Measurements from ENCODE around the gene CMSS1. TPM values are rescaled to one million over a fixed set of nuclear protein-coding genes. Genes with fewer than 3 reads are reported as not detected.

The CMSS1 gene
- total and polyA plus RNA-seq, 2 donors: 14.7 to 25.0 TPM

DNA sequence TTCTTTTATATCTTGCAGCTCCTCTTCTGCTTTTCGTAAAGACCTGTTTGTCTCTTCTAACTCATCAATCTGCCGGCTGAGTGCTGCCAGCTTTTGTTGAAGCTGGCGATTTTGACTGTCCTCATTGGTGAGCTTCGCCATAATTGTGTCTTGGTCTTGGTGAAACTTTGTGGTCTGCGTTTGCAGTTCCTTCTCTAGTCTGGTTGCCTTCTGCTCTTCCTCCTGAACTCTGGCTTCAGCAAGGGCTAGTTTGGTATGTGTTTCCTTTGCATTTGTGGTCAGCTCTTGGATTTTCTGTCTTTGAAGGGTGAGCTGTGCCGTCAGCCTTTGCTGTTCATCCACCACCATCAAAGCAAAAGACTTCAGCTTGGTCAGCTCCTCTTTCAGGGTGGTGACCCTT is 32.9 kb downstream of the CMSS1 start:
- no peak overlapping the region for H3K4me3 ChIP-seq (ENCODE audit: low read depth, low read length)
- no peak overlapping the region for H3K27ac ChIP-seq (ENCODE audit: low read depth)
- no peaks in the 10 kb centered on the region for H3K36me3 ChIP-seq (ENCODE audit: insufficient read depth)
- H3K4me1 ChIP-seq (ENCODE audit: insufficient read depth): no peaks in the 10 kb centered on the region
- 85% methylated on average over 6 of the region's 6 CpGs for WGBS
- no peak for DNase-seq (ENCODE audit: extremely low spot score)

DNA sequence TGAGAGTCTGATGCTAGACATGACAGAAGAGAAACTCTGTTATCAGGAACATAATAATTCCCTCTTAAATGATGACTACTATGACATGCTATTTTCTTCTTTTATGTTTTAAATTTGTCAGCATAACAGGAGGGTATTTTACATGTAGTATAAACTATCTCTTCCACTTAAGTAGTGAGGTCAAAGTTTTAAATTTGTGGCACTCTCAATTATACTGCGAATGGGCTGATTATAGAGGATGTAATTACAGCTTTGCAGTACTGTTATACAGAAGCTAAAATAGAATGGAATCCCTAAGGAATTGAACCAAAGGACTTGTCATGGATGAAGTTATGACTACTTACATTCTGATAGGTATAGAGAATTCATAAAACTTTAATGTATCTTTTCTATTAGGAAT is 34.3 kb downstream of the CMSS1 start:
- 87% methylated on average over 1 of the region's 1 CpG for WGBS
- Histone ChIP-seq H3K4me3 (ENCODE audit: low read depth, low read length) (no peak overlapping the region), H3K27ac (ENCODE audit: low read depth) (no peak overlapping the region), H3K36me3 (ENCODE audit: insufficient read depth) (no peaks in the 10 kb centered on the region), H3K4me1 (ENCODE audit: insufficient read depth) (no peaks in the 10 kb centered on the region)
- DNase-seq (ENCODE audit: extremely low spot score): no peak

DNA sequence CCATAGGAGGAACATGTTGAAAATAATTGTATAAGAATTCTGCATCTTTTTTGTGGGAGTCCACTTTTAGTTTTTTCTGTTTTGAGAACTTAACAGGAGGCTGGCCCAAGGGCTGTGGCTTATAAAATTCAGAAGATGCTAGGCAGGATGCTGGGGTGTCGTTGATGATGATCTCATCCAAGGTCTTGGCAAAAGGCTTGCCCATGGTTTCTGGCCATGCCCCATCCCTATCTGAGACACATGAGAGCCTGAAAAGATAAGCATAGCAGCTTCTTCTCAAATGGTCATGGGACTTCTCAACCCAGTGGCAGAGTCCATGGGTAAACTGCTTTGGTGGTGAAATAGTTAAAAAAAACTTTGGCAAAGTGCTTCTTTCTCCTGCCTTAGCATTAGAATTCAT is 35.2 kb downstream of the CMSS1 start:
- no peak for DNase-seq (ENCODE audit: extremely low spot score)
- Histone ChIP-seq H3K36me3 (ENCODE audit: insufficient read depth) (no peaks in the 10 kb centered on the region), H3K4me3 (ENCODE audit: low read depth, low read length) (no peak overlapping the region), H3K4me1 (ENCODE audit: insufficient read depth) (no peaks in the 10 kb centered on the region), H3K27ac (ENCODE audit: low read depth) (no peak overlapping the region)
- 44% methylated on average over 1 of the region's 1 CpG for WGBS

DNA sequence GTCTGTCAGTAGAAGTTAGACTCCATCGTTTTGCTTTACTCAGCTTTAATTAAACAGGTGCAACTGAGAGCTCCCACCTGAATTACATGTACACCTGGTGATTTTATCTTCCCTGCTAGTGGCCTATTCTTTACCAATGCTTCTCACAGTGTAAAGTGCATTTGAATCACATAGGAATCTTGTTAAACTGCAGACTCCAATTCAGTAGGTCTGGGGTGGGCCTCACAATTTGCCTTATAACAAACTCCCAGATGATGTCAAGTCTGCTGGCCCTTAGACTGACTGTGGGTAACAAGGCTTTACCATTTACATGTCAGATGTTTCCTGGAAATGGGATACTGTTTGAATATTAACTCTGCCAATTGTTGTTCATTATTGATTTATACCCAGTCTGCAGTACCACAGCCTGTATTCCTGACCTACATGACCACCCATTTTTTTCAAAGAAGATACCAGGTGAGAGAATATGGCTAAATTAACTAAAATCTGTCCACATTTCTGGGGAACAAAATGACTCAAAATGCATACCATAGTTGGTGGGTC is 37.2 kb downstream of the CMSS1 start:
- Histone ChIP-seq H3K27ac (ENCODE audit: low read depth) (no peak overlapping the region), H3K36me3 (ENCODE audit: insufficient read depth) (no peaks in the 10 kb centered on the region), H3K4me3 (ENCODE audit: low read depth, low read length) (no peak overlapping the region), H3K4me1 (ENCODE audit: insufficient read depth) (no peaks in the 10 kb centered on the region)
- DNase-seq (ENCODE audit: extremely low spot score): no peak
- 74% methylated on average over 1 of the region's 1 CpG for WGBS

DNA sequence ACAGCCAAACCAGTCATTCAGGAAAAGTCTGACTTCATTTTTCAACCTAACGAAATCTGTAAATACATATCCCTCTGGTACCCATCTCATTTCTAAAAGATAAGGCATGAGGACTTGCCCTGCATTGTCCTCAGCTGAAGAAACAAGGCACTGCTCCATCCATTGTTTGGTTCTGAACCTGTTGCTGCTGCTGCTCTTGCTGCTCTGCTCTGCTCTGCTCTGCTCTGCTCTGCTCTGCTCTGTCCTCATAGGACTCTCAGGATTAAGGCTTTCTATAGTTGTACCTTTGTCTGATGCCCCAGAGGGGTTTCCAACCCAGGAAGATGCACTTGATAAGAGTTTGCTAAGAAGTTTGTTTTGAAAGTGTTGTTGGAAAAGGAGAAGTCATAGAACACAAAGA is 38.2 kb downstream of the CMSS1 start:
- Histone ChIP-seq H3K36me3 (ENCODE audit: insufficient read depth) (no peaks in the 10 kb centered on the region), H3K27ac (ENCODE audit: low read depth) (no peak overlapping the region), H3K4me3 (ENCODE audit: low read depth, low read length) (no peak overlapping the region), H3K4me1 (ENCODE audit: insufficient read depth) (no peaks in the 10 kb centered on the region)
- DNase-seq (ENCODE audit: extremely low spot score): no peak
- 83% methylated on average over 1 of the region's 1 CpG for WGBS

DNA sequence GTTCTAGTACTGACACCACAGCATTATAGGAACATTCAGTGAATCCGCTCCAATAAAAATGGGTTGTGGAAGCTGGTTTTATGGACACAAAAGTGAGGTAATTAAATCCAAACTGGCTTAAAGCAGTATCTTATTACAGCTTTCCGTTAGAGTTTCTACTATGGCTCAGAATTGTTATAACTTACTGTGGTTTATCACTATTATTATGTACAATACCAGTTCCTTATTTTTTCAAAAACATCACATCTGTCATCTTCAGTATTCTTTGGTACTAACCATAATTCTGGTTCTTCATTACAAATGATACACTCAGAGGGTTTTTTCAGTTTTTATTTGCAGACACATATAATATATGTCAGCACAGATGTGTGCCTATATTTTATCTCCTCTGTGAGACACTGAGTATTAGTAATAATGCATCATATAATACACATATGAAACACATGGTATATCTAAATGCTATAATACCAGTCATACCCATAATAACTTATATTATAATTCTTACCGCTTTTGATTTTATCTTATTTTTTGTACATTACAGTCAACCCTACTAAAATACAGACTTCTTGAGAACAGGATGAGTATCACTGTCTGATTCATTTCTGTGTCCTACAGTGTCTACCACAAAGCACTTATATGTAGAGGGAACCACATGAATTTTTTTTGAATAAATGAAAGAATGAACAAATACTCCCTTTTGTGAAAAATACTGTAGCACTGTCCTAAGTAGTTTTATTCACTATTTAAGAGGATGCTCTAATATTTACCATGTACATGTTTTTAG is 39.0 kb downstream of the CMSS1 start:
- no peak for DNase-seq (ENCODE audit: extremely low spot score)
- 77% methylated on average over 3 of the region's 3 CpGs for WGBS

DNA sequence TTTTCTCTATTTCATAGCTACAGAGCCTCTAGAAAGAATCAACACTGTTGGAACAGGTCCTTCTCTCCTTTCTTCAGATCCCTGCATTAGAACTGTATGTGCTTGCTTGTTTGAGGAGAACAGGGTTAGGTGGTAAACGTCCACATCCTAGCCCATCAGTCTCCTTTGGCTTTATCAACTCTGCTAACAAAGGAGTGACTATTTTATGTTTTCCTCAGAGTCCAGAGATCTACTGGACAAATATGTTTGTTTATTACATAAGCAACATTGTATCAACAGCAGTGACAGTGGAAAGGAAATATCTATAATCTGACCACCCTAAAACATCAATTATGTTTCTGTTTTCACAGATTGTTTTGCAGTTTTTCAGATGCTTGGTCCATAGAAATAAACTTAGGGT is 39.6 kb downstream of the CMSS1 start:
- Histone ChIP-seq H3K27ac (ENCODE audit: low read depth) (no peak overlapping the region), H3K4me1 (ENCODE audit: insufficient read depth) (no peaks in the 10 kb centered on the region), H3K36me3 (ENCODE audit: insufficient read depth) (no peaks in the 10 kb centered on the region), H3K4me3 (ENCODE audit: low read depth, low read length) (no peak overlapping the region)
- 51% methylated on average over 1 of the region's 1 CpG for WGBS
- no peak for DNase-seq (ENCODE audit: extremely low spot score)

More for the DNA sequence above, 39.0 kb downstream of the CMSS1 start:
- Histone ChIP-seq H3K4me3 (ENCODE audit: low read depth, low read length) (no peak overlapping the region), H3K36me3 (ENCODE audit: insufficient read depth) (no peaks in the 10 kb centered on the region), H3K27ac (ENCODE audit: low read depth) (no peak overlapping the region), H3K4me1 (ENCODE audit: insufficient read depth) (no peaks in the 10 kb centered on the region)

DNA sequence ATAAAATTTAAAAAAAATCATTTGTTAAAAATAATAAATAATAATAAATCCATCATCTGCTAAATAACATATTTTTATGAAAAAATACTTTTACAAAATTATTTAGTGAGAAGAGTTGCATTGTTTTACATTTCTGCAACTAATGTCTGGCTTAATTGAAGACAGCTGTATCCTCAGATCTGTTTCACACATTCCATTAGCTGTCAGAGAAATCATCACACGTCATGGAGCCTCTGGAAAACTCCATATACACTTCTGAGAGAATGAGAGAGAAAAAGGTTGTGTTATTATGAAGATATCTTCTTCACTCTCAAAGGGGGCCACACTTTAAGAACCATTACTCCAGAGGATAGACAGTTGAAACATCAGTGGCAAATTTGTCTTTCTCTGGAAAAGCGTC is 40.8 kb downstream of the CMSS1 start:
- Histone ChIP-seq H3K4me1 (ENCODE audit: insufficient read depth) (no peaks in the 10 kb centered on the region), H3K27ac (ENCODE audit: low read depth) (no peak overlapping the region), H3K4me3 (ENCODE audit: low read depth, low read length) (no peak overlapping the region), H3K36me3 (ENCODE audit: insufficient read depth) (no peaks in the 10 kb centered on the region)
- no peak for DNase-seq (ENCODE audit: extremely low spot score)
- 72% methylated on average over 2 of the region's 2 CpGs for WGBS

DNA sequence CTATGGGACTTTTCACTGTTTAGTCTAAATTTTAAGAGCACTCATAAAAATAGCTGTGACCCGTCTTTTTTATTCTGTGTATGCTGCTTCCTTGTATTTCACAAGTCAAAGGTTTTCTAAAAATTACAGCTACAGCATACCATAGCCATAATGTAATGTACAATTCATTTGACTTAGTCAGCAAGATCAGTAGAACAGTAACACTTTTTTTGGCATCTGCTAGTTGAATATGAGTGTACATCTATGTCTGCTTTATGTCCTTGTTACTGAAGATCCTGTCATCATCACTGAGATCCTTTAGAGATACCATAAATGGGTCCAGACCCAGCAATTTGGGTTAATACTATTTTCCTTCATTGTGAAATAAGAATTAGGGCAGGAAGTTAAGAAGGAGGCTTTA is 42.2 kb downstream of the CMSS1 start:
- Histone ChIP-seq H3K36me3 (ENCODE audit: insufficient read depth) (no peaks in the 10 kb centered on the region), H3K4me1 (ENCODE audit: insufficient read depth) (no peaks in the 10 kb centered on the region), H3K27ac (ENCODE audit: low read depth) (peak overlapping the region; percentile 23), H3K4me3 (ENCODE audit: low read depth, low read length) (no peak overlapping the region)
- DNase-seq (ENCODE audit: extremely low spot score): no peak
- WGBS: 21% methylated on average over 1 of the region's 1 CpG

DNA sequence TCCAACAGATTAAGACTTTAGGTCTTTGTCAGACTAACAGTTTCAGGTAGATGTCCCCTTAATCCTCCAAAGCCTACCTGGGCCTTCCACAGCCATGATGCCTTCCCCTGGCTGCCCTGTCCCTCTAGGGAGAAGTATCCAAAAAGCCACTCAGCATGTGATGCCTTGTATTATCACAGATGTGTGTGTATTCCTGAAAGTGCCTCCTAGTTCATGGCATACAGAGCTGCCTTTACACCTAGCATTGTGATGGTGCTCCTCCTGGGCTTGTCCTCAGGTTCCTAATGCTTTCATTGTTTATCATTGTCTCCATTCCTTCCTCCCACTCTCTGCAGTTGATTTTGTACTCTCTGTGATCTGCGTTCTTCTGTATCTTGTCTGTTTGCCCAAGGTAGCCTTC is 43.6 kb downstream of the CMSS1 start:
- Histone ChIP-seq H3K27ac (ENCODE audit: low read depth) (no peak overlapping the region), H3K36me3 (ENCODE audit: insufficient read depth) (no peaks in the 10 kb centered on the region), H3K4me3 (ENCODE audit: low read depth, low read length) (no peak overlapping the region), H3K4me1 (ENCODE audit: insufficient read depth) (no peaks in the 10 kb centered on the region)
- WGBS: 65% methylated on average over 1 of the region's 1 CpG
- no peak for DNase-seq (ENCODE audit: extremely low spot score)

DNA sequence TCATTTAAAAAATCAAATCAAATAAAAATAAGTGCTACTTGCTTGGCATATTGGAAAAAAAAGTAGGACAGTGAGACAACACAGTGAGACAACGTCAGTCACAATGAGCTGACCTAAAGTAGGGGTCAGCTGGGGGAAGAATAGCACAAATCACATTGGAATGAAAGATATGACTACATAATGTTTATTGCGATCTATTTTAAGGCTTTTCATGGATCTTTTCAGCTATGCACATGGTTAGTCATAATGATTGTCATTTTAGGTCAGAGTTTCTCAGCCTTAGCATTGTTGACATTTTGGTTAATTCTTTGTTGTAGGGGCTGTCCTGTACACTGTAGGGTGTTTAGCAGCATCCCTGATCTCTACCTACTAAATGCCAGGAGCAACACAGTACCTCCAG is 44.5 kb downstream of the CMSS1 start:
- WGBS: 59% methylated on average over 2 of the region's 2 CpGs
- Histone ChIP-seq H3K36me3 (ENCODE audit: insufficient read depth) (no peaks in the 10 kb centered on the region), H3K27ac (ENCODE audit: low read depth) (no peak overlapping the region), H3K4me1 (ENCODE audit: insufficient read depth) (no peaks in the 10 kb centered on the region), H3K4me3 (ENCODE audit: low read depth, low read length) (no peak overlapping the region)
- no peak for DNase-seq (ENCODE audit: extremely low spot score)

DNA sequence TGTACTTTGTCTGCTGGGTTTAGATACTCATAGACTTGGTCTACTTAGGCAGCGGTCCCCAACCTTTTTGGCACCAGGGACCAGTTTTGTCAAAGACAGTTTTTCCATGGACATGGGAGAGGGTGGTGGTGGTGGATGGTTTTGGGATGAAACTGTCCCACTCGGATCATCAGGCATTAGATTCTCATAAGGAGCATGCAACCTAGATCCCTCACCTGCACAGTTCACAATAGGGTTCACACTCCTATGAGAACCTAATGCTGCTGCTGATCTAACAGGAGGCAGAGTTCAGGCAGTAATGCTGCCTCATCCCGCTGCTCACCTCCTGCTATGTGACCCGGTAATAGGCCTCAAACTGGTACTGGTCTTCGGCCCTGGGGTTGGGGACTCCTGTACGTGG is 45.3 kb downstream of the CMSS1 start:
- no peaks in the 10 kb centered on the region for H3K36me3 ChIP-seq (ENCODE audit: insufficient read depth)
- H3K27ac ChIP-seq (ENCODE audit: low read depth): no peak overlapping the region
- H3K4me1 ChIP-seq (ENCODE audit: insufficient read depth): no peaks in the 10 kb centered on the region
- no peak overlapping the region for H3K4me3 ChIP-seq (ENCODE audit: low read depth, low read length)
- DNase-seq (ENCODE audit: extremely low spot score): no peak
- WGBS: 79% methylated on average over 6 of the region's 6 CpGs

DNA sequence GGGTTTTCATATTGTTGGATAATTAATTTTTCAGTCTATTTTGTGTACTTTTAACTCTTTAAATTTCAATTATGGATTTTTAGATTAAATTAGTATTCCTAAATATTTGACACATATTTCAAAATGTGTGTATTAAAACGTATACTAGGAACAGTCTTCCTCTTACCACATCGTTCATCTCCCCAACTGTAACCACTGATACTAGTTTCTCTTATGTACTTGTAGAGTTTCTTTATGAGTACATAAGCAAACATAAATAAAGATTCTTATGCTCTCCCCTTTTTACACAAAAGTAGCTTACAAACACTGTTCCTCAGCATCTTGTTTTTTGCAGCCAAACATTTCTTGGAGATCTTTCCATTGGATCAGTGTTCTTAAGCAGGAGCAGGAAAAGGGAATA is 45.9 kb downstream of the CMSS1 start:
- DNase-seq (ENCODE audit: extremely low spot score): no peak
- Histone ChIP-seq H3K27ac (ENCODE audit: low read depth) (no peak overlapping the region), H3K4me1 (ENCODE audit: insufficient read depth) (no peaks in the 10 kb centered on the region), H3K4me3 (ENCODE audit: low read depth, low read length) (no peak overlapping the region), H3K36me3 (ENCODE audit: insufficient read depth) (no peaks in the 10 kb centered on the region)
- 64% methylated on average over 2 of the region's 2 CpGs for WGBS

DNA sequence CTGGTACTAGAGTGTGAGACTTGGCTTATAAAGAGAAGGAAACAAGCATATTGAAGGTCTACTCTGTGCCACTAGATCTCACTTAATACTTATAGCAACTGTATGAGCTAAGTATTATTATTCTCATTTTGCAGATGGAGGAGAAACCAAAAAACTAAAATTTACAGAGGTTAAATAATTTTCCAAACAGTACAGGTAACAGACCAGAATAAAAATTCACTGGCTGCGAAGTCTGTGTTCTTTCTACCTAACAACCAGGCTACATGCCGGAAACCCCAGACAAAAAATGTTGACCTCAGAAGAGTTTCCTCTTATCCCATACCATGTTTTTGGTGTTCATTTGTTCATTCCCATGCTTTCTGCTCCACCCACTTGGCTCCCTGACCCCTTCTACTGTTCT is 46.6 kb downstream of the CMSS1 start:
- no peak overlapping the region for H3K4me3 ChIP-seq (ENCODE audit: low read depth, low read length)

More for the DNA sequence above, 46.6 kb downstream of the CMSS1 start:
- Histone ChIP-seq H3K4me1 (ENCODE audit: insufficient read depth) (no peaks in the 10 kb centered on the region), H3K36me3 (ENCODE audit: insufficient read depth) (no peaks in the 10 kb centered on the region), H3K27ac (ENCODE audit: low read depth) (no peak overlapping the region)
- 91% methylated on average over 2 of the region's 2 CpGs for WGBS
- DNase-seq (ENCODE audit: extremely low spot score): no peak

Measured in urinary bladder (tissue), 4 donors.